HCT116 (cell line): ENCODE measurements around the gene ZNF512.

Source experiments
- ATF3 ChIP-seq: IDR thresholded peaks from 2 replicates; pipeline ENCODE4 v1.6.1; 2012
- EZH2 ChIP-seq: fragments of 200-600 bp; sonication (generic); IDR thresholded peaks from 2 replicates; pipeline ENCODE4 v1.6.1; 2017; ENCODE audit warnings: antibody characterized with exemption, mixed run types
- POLR2A ChIP-seq: IDR thresholded peaks from 2 replicates; pipeline ENCODE4 v1.7.0; 2011; ENCODE audit warnings: borderline replicate concordance; ENCODE audit not compliant: insufficient read depth, insufficient read length; ENCODE audit errors: extremely low read depth
- SIN3A ChIP-seq: IDR thresholded peaks from 2 replicates; pipeline ENCODE4 v1.6.1; 2012; ENCODE audit warnings: low read depth
- SRF ChIP-seq: IDR thresholded peaks from 2 replicates; pipeline ENCODE4 v1.6.1; 2012; ENCODE audit warnings: low read depth
- TF ChIP-seq, protein P1 (sequence below), 3 experiments: fragments of 200-600 bp in 1 of 3; sonication (generic) in 1 of 3; IDR thresholded peaks in 2 of 3; conservative IDR thresholded peaks in 1 of 3; 2 replicates each; pipeline ENCODE4 v1.5.1; 2012 to 2017; ENCODE audit warnings: low read depth in 2 of 3, low read length in 2 of 3, antibody characterized with exemption in 1 of 3, borderline replicate concordance in 1 of 3, control low read depth in 1 of 3, mild to moderate bottlenecking in 1 of 3, mixed read lengths in 1 of 3, mixed run types in 1 of 3, moderate library complexity in 1 of 3; ENCODE audit not compliant: insufficient read depth in 1 of 3

GRCh38 chr2:27591745-27592144, 8.9 kb downstream of the ZNF512 start:
- no peak for TF ChIP-seq POLR2A
- TF ChIP-seq ATF3 = no peak
- no peak for TF ChIP-seq SIN3A
- TF ChIP-seq, protein P1, sequence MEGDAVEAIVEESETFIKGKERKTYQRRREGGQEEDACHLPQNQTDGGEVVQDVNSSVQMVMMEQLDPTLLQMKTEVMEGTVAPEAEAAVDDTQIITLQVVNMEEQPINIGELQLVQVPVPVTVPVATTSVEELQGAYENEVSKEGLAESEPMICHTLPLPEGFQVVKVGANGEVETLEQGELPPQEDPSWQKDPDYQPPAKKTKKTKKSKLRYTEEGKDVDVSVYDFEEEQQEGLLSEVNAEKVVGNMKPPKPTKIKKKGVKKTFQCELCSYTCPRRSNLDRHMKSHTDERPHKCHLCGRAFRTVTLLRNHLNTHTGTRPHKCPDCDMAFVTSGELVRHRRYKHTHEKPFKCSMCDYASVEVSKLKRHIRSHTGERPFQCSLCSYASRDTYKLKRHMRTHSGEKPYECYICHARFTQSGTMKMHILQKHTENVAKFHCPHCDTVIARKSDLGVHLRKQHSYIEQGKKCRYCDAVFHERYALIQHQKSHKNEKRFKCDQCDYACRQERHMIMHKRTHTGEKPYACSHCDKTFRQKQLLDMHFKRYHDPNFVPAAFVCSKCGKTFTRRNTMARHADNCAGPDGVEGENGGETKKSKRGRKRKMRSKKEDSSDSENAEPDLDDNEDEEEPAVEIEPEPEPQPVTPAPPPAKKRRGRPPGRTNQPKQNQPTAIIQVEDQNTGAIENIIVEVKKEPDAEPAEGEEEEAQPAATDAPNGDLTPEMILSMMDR (IDR thresholded peaks at IDR 0.05 in 2 of 3, conservative IDR thresholded peaks at IDR 0.05 in 1 of 3; ENCODE audit: borderline replicate concordance in 1 of 3, insufficient read depth in 1 of 3, low read depth in 2 of 3, low read length in 2 of 3) = no peak
- no peak for TF ChIP-seq SRF
- TF ChIP-seq EZH2 = no peak
